GM21360 (cell line): Measurements from ENCODE around the gene PIK3C2G.

Source experiments
- ATAC-seq: cut with Tn5 transposase; IDR thresholded peaks from one replicate; pipeline ENCODE4 v1.9.1; 2021; ENCODE audit warnings: mild to moderate bottlenecking, moderate library complexity; ENCODE audit not compliant: unreplicated experiment

PIK3C2G gene

GRCh38 chr12:18415227-18415626 is 153.9 kb downstream of the PIK3C2G start:
- ATAC-seq = no peak

GRCh38 chr12:18416412-18416811 is 155.1 kb downstream of the PIK3C2G start:
- no peak for ATAC-seq

DNA sequence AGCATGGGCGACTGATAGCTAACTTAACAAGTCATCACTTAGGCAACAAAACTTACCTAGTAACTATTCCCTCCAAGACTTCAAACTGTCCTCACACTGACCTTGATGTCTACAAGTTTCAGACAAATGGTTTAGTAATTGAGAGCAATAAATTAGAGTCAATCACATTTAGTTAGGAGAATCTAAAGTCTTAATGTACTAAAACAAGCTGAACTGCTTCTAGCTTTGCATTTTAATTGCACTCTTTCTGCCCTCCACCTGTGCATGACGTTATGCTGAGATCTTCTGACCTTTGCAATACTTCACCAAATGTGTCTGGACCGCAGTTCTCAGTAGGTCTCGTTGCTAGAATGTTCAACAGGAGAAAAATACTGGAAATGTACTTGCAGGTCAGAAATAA is 158.0 kb downstream of the PIK3C2G start:
- ATAC-seq = no peak

- no peak for ATAC-seq
Measured at GRCh38 chr12:18421867-18422266, 160.5 kb downstream of the PIK3C2G start.

- ATAC-seq = no peak
Measured at GRCh38 chr12:18422871-18423270, 161.6 kb downstream of the PIK3C2G start.

- no peak for ATAC-seq
Measured at GRCh38 chr12:18424857-18425256, 163.5 kb downstream of the PIK3C2G start.

GRCh38 chr12:18427520-18427919 is 166.2 kb downstream of the PIK3C2G start:
- no peak for ATAC-seq

- ATAC-seq = no peak
Measured at GRCh38 chr12:18428416-18428815, 167.1 kb downstream of the PIK3C2G start.

DNA sequence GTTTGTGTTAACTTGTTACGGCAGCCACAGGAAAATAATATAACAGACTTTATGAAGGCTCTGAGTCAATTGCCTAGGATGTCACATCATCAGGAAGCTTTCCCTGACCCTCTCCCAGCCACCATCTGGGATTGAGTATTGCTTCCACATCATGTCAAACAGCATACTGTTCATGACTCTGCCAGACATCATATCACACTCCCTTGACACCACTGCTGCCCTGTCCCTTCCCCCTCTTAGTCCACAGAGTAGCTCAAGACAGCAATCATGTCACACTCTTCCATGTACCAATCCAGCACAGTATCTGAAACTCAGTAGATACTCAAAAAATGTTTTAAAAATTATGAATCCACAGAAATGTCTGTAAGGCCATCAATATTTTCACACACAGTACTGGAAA is 168.0 kb downstream of the PIK3C2G start:
- ATAC-seq = no peak

- peak; percentile 80 for ATAC-seq
Measured at GRCh38 chr12:18430425-18431048, 169.2 kb downstream of the PIK3C2G start.

GRCh38 chr12:18431771-18432170 is 170.5 kb downstream of the PIK3C2G start:
- no peak for ATAC-seq

GRCh38 chr12:18432206-18432605 is 170.9 kb downstream of the PIK3C2G start:
- ATAC-seq = no peak

DNA sequence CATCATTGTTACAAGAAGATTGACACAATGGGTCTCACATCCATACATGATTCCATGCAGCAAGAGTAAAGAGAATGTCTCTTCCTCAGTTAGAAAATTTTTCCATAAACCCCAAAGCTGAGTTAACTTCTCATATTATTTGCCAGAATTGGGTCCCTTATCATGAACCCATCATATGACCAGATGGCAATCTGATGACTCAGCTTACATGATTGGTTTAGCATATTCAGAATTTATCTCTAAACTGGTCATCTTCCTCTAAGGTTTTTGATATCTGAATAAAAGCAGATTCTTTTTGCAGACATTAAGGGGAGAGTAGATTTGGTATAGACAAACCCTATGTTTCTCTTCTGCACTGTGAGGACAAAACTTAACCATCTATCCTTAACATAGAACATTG is 174.9 kb downstream of the PIK3C2G start:
- ATAC-seq = no peak

- no peak for ATAC-seq
Measured at GRCh38 chr12:18439541-18439940, 178.2 kb downstream of the PIK3C2G start.

- ATAC-seq = no peak
Measured at GRCh38 chr12:18443768-18444437, 182.6 kb downstream of the PIK3C2G start.

DNA sequence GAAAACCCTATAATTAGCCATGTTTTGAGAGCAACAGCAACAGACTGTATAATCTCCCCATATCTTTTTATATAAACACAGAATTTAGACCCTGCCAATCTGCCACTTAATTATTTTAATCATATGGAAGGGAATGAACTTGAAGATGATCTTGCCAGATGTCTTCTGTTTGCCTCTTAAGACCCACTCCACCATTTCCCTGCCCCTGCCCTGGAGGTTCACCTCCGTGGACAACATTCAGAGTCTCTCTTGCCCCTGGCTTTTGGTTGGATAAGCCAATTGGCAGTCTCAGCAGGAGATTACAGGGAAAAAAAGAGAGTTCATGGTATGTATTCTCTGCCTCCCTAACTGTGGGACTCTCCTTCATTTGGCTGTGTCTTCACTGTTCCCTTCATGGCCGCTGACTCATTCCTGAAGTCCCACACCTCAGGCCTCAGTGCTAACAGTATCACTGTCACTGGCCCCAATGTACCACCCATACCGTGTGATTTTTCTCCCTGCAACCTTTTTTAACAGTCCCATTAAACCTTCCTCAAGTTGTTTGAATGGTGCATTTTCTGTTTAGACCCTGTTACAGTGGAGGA is 184.8 kb downstream of the PIK3C2G start:
- ATAC-seq = peak; percentile 96

DNA sequence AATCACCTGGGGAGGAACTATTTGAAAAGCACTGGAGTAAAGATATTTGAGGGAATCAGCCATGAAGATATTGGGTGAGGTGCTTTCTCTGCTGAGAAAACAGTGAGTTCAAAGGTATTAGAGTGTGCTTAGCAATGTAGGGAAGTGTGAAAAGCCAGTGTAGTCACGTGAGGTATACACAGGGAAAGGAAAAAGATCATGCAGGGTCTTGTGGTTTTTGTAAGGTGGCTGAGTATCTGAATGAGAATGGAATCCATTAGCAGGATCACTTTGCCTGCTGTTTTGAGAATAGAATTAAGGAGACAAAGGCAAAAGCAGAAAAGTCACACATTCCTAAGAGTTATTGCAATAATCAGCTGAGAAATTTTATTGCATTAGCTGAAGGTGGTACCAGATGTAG is 193.0 kb downstream of the PIK3C2G start:
- ATAC-seq = no peak

DNA sequence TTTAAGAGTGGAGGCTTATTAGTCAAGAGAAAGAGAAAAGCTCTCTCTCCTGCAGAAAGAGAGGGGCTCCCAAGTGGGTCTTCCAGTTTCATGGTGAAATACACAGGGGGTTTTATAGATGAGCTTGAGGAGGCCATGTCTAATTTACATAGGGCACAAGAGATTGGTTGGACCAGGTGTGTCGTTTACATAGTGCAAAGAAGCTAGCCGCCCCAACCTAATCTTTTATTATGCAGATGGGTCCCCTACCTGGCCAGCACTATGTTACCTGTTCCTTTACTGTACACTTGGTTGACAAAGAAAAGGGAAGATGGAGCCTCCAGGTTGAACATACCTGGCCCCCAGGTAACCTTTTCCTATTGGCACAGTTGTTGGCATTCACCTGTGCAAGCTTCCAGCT is 195.0 kb downstream of the PIK3C2G start:
- no peak for ATAC-seq

DNA sequence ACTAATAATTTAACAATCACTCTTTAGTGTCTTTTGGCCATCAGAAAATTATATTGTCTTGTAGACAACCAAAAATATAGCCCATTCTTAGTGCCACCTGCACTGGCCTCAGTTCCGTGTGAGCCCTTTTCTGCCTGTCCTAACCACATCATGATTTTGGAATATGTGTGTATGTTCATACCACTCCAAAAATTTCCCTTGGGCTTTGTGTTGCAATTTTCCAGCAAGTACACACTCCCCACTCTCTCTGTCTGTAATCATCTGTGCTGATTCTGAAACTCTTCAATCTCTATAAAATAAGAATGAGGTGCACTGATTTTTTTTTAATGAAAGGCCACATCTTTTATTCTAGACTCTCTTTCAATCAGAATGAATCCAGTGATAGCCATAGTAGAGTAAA is 196.0 kb downstream of the PIK3C2G start:
- no peak for ATAC-seq

DNA sequence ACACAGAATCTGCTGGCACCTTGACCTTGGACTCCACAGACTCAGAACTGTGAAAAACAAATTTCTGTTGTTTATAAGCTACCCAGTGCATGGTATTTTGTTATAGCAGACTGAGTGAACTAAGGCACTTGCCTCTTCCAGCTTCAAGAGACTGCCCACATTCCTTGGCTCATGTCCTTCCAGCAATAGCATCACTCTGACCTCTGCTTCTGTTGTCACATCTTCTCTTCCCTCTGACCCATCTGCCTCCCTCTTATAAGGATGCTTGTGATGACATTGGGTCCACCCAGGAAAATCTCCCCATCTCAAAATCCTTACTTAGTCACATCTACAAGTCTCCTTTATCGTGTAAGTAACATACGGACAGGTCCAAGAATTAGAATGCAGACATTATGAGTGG is 200.4 kb downstream of the PIK3C2G start:
- ATAC-seq = no peak

DNA sequence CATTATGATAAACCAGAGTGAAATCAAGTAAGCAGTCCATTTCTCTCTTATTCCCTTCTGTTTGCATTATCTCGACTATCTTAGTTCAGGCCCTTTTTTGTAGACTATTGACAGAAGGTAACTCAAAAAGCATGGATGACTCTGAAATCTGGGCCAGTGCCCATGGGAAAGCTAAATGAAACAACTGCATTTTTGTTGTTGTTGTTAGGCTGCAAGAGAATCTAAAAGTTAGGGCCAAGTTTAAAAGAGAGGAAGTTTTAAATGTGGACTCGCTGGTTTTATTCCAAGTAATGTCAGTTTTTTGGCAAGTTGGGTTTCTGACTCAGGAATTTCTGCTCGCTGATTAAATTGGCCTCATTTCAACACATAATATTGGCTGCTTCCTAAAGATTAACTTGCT is 201.1 kb downstream of the PIK3C2G start:
- ATAC-seq = no peak

GRCh38 chr12:18467620-18468245 is 206.4 kb downstream of the PIK3C2G start:
- ATAC-seq = peak; percentile 85
